ENCODE data around the gene TRIM46. TPM values are rescaled to one million over a fixed set of nuclear protein-coding genes. Genes with fewer than 3 reads are reported as not detected.

The TRIM46 gene
- total and polyA plus RNA-seq, 2 experiments from 2014 or later, result 8.1 to 15.4 TPM

- Histone ChIP-seq H2AFZ (no peak overlapping the region), H3F3A (replicated peaks; ENCODE audit: low read depth) (peaks cover 22% of the 10 kb centered on the region), H4K20me1 (replicated peaks; ENCODE audit: insufficient read depth) (no peaks in the 10 kb centered on the region), H3K27ac (ENCODE audit: low read depth) (no peak overlapping the region), H3K4me3 (peak overlapping the region; percentile 84), H3K27me3 (ENCODE audit: insufficient read depth) (no peaks in the 10 kb centered on the region), H3K79me2 (replicated peaks; ENCODE audit: insufficient read depth) (peaks cover 20% of the 10 kb centered on the region), H3K4me1 (ENCODE audit: insufficient read depth) (peaks cover 18% of the 10 kb centered on the region), H3K4me2 (peak overlapping the region; percentile 100), H3K9me2 (ENCODE audit: insufficient read depth) (no peaks in the 10 kb centered on the region), H3K36me3 (ENCODE audit: insufficient read depth) (peaks cover 18% of the 10 kb centered on the region; the same call in 1 of the 2 replicates)
- no peak overlapping the region for H3K27ac Mint-ChIP-seq
- DNase-seq (ENCODE audit: low spot score) (no peak), ATAC-seq (no peak)
- peaks cover 25% of the 10 kb centered on the region for H3K4me1 Mint-ChIP-seq
- TF ChIP-seq NANOG (IDR thresholded peaks at IDR 0.05; ENCODE audit: borderline replicate concordance) (no peak), JUNB (IDR thresholded peaks at IDR 0.05; ENCODE audit: unreplicated experiment) (no peak), EZH2 (IDR thresholded peaks at IDR 0.05; ENCODE audit: low read depth, unreplicated experiment) (no peak), STAT1 (IDR thresholded peaks at IDR 0.05; ENCODE audit: unreplicated experiment) (no peak), POLR2AphosphoS5 (IDR thresholded peaks at IDR 0.05; ENCODE audit: low read depth) (no peak), EZH2phosphoT487 (IDR thresholded peaks at IDR 0.05; ENCODE audit: unreplicated experiment) (no peak), ZNF114 (CRISPR knock-in tag; IDR thresholded peaks at IDR 0.05) (no peak), ZNF331 (CRISPR knock-in tag; IDR thresholded peaks at IDR 0.05; ENCODE audit: low read depth) (no peak), ETS1 (IDR thresholded peaks at IDR 0.05) (no peak), CREB1 (CRISPR knock-in tag; IDR thresholded peaks at IDR 0.05; ENCODE audit: low read depth) (no peak)
- TF ChIP-seq, protein P1, sequence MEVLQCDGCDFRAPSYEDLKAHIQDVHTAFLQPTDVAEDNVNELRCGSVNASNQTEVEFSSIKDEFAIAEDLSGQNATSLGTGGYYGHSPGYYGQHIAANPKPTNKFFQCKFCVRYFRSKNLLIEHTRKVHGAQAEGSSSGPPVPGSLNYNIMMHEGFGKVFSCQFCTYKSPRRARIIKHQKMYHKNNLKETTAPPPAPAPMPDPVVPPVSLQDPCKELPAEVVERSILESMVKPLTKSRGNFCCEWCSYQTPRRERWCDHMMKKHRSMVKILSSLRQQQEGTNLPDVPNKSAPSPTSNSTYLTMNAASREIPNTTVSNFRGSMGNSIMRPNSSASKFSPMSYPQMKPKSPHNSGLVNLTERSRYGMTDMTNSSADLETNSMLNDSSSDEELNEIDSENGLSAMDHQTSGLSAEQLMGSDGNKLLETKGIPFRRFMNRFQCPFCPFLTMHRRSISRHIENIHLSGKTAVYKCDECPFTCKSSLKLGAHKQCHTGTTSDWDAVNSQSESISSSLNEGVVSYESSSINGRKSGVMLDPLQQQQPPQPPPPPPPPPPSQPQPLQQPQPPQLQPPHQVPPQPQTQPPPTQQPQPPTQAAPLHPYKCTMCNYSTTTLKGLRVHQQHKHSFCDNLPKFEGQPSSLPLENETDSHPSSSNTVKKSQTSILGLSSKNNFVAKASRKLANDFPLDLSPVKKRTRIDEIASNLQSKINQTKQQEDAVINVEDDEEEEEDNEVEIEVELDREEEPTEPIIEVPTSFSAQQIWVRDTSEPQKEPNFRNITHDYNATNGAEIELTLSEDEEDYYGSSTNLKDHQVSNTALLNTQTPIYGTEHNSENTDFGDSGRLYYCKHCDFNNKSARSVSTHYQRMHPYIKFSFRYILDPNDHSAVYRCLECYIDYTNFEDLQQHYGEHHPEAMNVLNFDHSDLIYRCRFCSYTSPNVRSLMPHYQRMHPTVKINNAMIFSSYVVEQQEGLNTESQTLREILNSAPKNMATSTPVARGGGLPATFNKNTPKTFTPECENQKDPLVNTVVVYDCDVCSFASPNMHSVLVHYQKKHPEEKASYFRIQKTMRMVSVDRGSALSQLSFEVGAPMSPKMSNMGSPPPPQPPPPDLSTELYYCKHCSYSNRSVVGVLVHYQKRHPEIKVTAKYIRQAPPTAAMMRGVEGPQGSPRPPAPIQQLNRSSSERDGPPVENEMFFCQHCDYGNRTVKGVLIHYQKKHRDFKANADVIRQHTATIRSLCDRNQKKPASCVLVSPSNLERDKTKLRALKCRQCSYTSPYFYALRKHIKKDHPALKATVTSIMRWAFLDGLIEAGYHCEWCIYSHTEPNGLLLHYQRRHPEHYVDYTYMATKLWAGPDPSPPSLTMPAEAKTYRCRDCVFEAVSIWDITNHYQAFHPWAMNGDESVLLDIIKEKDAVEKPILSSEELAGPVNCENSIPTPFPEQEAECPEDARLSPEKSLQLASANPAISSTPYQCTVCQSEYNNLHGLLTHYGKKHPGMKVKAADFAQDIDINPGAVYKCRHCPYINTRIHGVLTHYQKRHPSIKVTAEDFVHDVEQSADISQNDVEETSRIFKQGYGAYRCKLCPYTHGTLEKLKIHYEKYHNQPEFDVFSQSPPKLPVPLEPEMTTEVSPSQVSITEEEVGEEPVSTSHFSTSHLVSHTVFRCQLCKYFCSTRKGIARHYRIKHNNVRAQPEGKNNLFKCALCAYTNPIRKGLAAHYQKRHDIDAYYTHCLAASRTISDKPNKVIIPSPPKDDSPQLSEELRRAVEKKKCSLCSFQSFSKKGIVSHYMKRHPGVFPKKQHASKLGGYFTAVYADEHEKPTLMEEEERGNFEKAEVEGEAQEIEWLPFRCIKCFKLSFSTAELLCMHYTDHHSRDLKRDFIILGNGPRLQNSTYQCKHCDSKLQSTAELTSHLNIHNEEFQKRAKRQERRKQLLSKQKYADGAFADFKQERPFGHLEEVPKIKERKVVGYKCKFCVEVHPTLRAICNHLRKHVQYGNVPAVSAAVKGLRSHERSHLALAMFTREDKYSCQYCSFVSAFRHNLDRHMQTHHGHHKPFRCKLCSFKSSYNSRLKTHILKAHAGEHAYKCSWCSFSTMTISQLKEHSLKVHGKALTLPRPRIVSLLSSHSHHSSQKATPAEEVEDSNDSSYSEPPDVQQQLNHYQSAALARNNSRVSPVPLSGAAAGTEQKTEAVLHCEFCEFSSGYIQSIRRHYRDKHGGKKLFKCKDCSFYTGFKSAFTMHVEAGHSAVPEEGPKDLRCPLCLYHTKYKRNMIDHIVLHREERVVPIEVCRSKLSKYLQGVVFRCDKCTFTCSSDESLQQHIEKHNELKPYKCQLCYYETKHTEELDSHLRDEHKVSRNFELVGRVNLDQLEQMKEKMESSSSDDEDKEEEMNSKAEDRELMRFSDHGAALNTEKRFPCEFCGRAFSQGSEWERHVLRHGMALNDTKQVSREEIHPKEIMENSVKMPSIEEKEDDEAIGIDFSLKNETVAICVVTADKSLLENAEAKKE (CRISPR knock-in tag; IDR thresholded peaks at IDR 0.05), result no peak
- TF ChIP-seq, protein P2, sequence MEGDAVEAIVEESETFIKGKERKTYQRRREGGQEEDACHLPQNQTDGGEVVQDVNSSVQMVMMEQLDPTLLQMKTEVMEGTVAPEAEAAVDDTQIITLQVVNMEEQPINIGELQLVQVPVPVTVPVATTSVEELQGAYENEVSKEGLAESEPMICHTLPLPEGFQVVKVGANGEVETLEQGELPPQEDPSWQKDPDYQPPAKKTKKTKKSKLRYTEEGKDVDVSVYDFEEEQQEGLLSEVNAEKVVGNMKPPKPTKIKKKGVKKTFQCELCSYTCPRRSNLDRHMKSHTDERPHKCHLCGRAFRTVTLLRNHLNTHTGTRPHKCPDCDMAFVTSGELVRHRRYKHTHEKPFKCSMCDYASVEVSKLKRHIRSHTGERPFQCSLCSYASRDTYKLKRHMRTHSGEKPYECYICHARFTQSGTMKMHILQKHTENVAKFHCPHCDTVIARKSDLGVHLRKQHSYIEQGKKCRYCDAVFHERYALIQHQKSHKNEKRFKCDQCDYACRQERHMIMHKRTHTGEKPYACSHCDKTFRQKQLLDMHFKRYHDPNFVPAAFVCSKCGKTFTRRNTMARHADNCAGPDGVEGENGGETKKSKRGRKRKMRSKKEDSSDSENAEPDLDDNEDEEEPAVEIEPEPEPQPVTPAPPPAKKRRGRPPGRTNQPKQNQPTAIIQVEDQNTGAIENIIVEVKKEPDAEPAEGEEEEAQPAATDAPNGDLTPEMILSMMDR (conservative IDR thresholded peaks at IDR 0.05; ENCODE audit: low read depth in 2 of 2), result no peak
- TF ChIP-seq, protein P3, sequence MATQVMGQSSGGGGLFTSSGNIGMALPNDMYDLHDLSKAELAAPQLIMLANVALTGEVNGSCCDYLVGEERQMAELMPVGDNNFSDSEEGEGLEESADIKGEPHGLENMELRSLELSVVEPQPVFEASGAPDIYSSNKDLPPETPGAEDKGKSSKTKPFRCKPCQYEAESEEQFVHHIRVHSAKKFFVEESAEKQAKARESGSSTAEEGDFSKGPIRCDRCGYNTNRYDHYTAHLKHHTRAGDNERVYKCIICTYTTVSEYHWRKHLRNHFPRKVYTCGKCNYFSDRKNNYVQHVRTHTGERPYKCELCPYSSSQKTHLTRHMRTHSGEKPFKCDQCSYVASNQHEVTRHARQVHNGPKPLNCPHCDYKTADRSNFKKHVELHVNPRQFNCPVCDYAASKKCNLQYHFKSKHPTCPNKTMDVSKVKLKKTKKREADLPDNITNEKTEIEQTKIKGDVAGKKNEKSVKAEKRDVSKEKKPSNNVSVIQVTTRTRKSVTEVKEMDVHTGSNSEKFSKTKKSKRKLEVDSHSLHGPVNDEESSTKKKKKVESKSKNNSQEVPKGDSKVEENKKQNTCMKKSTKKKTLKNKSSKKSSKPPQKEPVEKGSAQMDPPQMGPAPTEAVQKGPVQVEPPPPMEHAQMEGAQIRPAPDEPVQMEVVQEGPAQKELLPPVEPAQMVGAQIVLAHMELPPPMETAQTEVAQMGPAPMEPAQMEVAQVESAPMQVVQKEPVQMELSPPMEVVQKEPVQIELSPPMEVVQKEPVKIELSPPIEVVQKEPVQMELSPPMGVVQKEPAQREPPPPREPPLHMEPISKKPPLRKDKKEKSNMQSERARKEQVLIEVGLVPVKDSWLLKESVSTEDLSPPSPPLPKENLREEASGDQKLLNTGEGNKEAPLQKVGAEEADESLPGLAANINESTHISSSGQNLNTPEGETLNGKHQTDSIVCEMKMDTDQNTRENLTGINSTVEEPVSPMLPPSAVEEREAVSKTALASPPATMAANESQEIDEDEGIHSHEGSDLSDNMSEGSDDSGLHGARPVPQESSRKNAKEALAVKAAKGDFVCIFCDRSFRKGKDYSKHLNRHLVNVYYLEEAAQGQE (IDR thresholded peaks at IDR 0.05; ENCODE audit: unreplicated experiment), result no peak
- peaks cover 44% of the 10 kb centered on the region for H3K36me3 Mint-ChIP-seq (ENCODE audit: low read depth)
- peak overlapping the region; percentile 86 for H3K4me3 Mint-ChIP-seq
- peaks cover 4% of the 10 kb centered on the region for H3K9me3 Mint-ChIP-seq
- peaks cover 18% of the 10 kb centered on the region for H3K27me3 Mint-ChIP-seq (ENCODE audit: insufficient read depth, low read depth, poor library complexity)
Observed at GRCh38 chr1:155175281-155175926, 1.8 kb downstream of the TRIM46 start.

All from GM23338 (cell line).